A549 (cell line): Measurements from ENCODE around the gene SRPK2.

ENCODE experiments used
- CBX2 ChIP-seq: fragments of 200-600 bp; sonication (generic); IDR thresholded peaks from 2 replicates; pipeline ENCODE4 v1.6.1; 2016; ENCODE audit warnings: low read depth, mild to moderate bottlenecking, borderline replicate concordance
- CEBPB ChIP-seq, 2 experiments: fragments of >200 bp in 1 of 2; sonication (Bioruptor Twin) in 1 of 2; formaldehyde crosslinking in 1 of 2; IDR thresholded peaks; 2 replicates each; pipeline ENCODE4 v1.6.1; 2012 to 2016
- CHD2 ChIP-seq: fragments of 150-350 bp; IDR thresholded peaks from 2 replicates; pipeline ENCODE4 v1.6.1; 2014; ENCODE audit warnings: low read length; ENCODE audit not compliant: partially characterized antibody
- CTCF ChIP-seq: fragments of >200 bp; sonication (Bioruptor Twin); formaldehyde crosslinking; IDR thresholded peaks from 3 replicates; pipeline ENCODE4 v1.5.1; 2016
- MAFK ChIP-seq: fragments of 450-650 bp; IDR thresholded peaks from 2 replicates; pipeline ENCODE4 v1.6.1; 2014; ENCODE audit not compliant: partially characterized antibody
- MAX ChIP-seq: IDR thresholded peaks from 2 replicates; pipeline ENCODE4 v1.6.1; 2012
- NR3C1 ChIP-seq: fragments of >200 bp; sonication (Bioruptor Twin); formaldehyde crosslinking; IDR thresholded peaks from 3 replicates; pipeline ENCODE4 v1.6.1; 2017
- POLR2A ChIP-seq: IDR thresholded peaks from 2 replicates; pipeline ENCODE4 v1.6.1; 2012; ENCODE audit warnings: mild to moderate bottlenecking, low read length
- RAD21 ChIP-seq, 2 experiments: fragments of >200 bp in 1 of 2; sonication (Bioruptor Twin) in 1 of 2; formaldehyde crosslinking in 1 of 2; IDR thresholded peaks in 1 of 2; conservative IDR thresholded peaks in 1 of 2; 2 replicates in 1 of 2; 3 replicates in 1 of 2; pipeline ENCODE4 v1.6.1; 2012 to 2018; ENCODE audit warnings: inconsistent platforms in 1 of 2
- RCOR1 ChIP-seq: fragments of 150-350 bp; IDR thresholded peaks from 2 replicates; pipeline ENCODE4 v1.6.1; 2014; ENCODE audit warnings: antibody characterized with exemption, low read length, low read depth
- SMC3 ChIP-seq: fragments of >200 bp; sonication (Bioruptor Twin); formaldehyde crosslinking; IDR thresholded peaks from 3 replicates; pipeline ENCODE4 v1.6.1; 2018; ENCODE audit warnings: inconsistent platforms
- TP53 ChIP-seq: fragments of 250-450 bp; sonication (Bioruptor Pico); IDR thresholded peaks from 2 replicates; pipeline ENCODE4 v1.5.0; 2021; ENCODE audit warnings: mild to moderate bottlenecking, moderate library complexity
- ZFP36 ChIP-seq: fragments of 450-650 bp; IDR thresholded peaks from 2 replicates; pipeline ENCODE4 v1.6.1; 2014; ENCODE audit warnings: borderline replicate concordance; ENCODE audit not compliant: partially characterized antibody
- TF ChIP-seq, protein P1 (sequence below): fragments of 450-650 bp; IDR thresholded peaks from 2 replicates; pipeline ENCODE4 v1.6.1; 2014; ENCODE audit warnings: antibody characterized with exemption

GRCh38 chr7:105230486-105230885 lies 158.2 kb downstream of the SRPK2 start:
- TF ChIP-seq TP53 (CRISPR knock-in tag) (no peak), CTCF (no peak), CEBPB (IDR thresholded peaks at IDR 0.05) (no peak), SMC3 (no peak), MAX (no peak), POLR2A (no peak), RAD21 (conservative IDR thresholded peaks at IDR 0.05 in 1 of 2, IDR thresholded peaks at IDR 0.05 in 1 of 2) (no peak), ZFP36 (no peak), CBX2 (no peak), MAFK (no peak), RCOR1 (no peak), CHD2 (no peak), NR3C1 (no peak)
- TF ChIP-seq, protein P1, sequence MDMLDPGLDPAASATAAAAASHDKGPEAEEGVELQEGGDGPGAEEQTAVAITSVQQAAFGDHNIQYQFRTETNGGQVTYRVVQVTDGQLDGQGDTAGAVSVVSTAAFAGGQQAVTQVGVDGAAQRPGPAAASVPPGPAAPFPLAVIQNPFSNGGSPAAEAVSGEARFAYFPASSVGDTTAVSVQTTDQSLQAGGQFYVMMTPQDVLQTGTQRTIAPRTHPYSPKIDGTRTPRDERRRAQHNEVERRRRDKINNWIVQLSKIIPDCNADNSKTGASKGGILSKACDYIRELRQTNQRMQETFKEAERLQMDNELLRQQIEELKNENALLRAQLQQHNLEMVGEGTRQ: no peak
